CD14-positive monocyte (primary cell): ENCODE measurements around the gene NKD2. TPM values are rescaled to one million over a fixed set of nuclear protein-coding genes. Genes with fewer than 3 reads are reported as not detected.

ENCODE experiments used
- DNase-seq, 3 donors: peaks; one replicate each; pipeline ENCODE4 v3.0.0-alpha.2; 2011 to 2022
- H2AFZ ChIP-seq: 2 replicates; pipeline ENCODE4 v1.6.0; 2012; ENCODE audit warnings: mild to moderate bottlenecking, low read depth, low read length, inconsistent platforms; ENCODE audit not compliant: insufficient read depth, poor library complexity, severe bottlenecking
- H3K27ac ChIP-seq, 2 donors: 1 replicate in 1 of 2; 2 replicates in 1 of 2; pipeline ENCODE4 v1.5.1; 2012 to 2013; ENCODE audit warnings: low read length in 2 of 2, control low read depth in 1 of 2, inconsistent platforms in 1 of 2, low read depth in 1 of 2, mild to moderate bottlenecking in 1 of 2
- H3K27me3 ChIP-seq, 2 donors: one replicate each; pipeline versions ENCODE4 v1.6.0 to v1.6.1; 2011 to 2013; ENCODE audit warnings: low read length in 2 of 2; ENCODE audit not compliant: control insufficient read depth in 2 of 2, insufficient read depth in 2 of 2
- H3K36me3 ChIP-seq, 2 donors: replicated peaks in 1 of 2; 1 replicate in 1 of 2; 2 replicates in 1 of 2; pipeline versions ENCODE4 v1.5.1 to v1.6.1; 2012 to 2013; ENCODE audit warnings: low read length in 2 of 2, control low read depth in 1 of 2, inconsistent platforms in 1 of 2, mild to moderate bottlenecking in 1 of 2; ENCODE audit not compliant: insufficient read depth in 2 of 2, control insufficient read depth in 1 of 2
- H3K4me1 ChIP-seq, 2 donors: 1 replicate in 1 of 2; 2 replicates in 1 of 2; pipeline versions ENCODE4 v1.5.1 to v1.6.1; 2012 to 2013; ENCODE audit warnings: low read length in 2 of 2, control low read depth in 1 of 2, inconsistent platforms in 1 of 2, mild to moderate bottlenecking in 1 of 2, moderate library complexity in 1 of 2; ENCODE audit not compliant: insufficient read depth in 2 of 2, control insufficient read depth in 1 of 2
- H3K4me2 ChIP-seq: replicated peaks from 2 replicates; pipeline ENCODE3; 2012; ENCODE audit warnings: low read length, moderate library complexity, mild to moderate bottlenecking; ENCODE audit not compliant: poor library complexity, severe bottlenecking; ENCODE audit errors: extremely low read depth
- H3K4me3 ChIP-seq, 3 experiments: fragments of 200-600 bp in 1 of 3; sonication (generic) in 1 of 3; replicated peaks in 1 of 3; 1 replicate in 2 of 3; 2 replicates in 1 of 3; pipeline ENCODE4 v1.5.1; 2011 to 2013; ENCODE audit warnings: low read length in 3 of 3, mild to moderate bottlenecking in 3 of 3, control low read depth in 2 of 3, low read depth in 2 of 3, inconsistent platforms in 1 of 3, moderate library complexity in 1 of 3
- H3K79me2 ChIP-seq: 2 replicates; pipeline ENCODE4 v1.6.0; 2012; ENCODE audit warnings: mild to moderate bottlenecking, control low read depth, inconsistent platforms, low read length, moderate library complexity; ENCODE audit not compliant: insufficient read depth
- H3K9ac ChIP-seq: 2 replicates; pipeline ENCODE4 v1.6.0; 2017; ENCODE audit warnings: low read length, mild to moderate bottlenecking; ENCODE audit not compliant: insufficient read depth, poor library complexity, severe bottlenecking
- H3K9me3 ChIP-seq, 2 donors: replicated peaks in 1 of 2; 1 replicate in 1 of 2; 2 replicates in 1 of 2; pipeline versions ENCODE4 v1.5.1 to v1.6.1; 2012 to 2013; ENCODE audit warnings: low read length in 2 of 2, control low read depth in 1 of 2; ENCODE audit not compliant: control insufficient read depth in 1 of 2, insufficient read depth in 1 of 2
- H4K20me1 ChIP-seq: 2 replicates; pipeline ENCODE4 v1.6.0; 2012; ENCODE audit warnings: mild to moderate bottlenecking, low read length, control low read depth, moderate library complexity; ENCODE audit not compliant: insufficient read depth
- H3K27ac Mint-ChIP-seq, 7 donors: one replicate each; pipeline ENCODE4 v1.8.0; 2020; ENCODE audit warnings: mild to moderate bottlenecking in 7 of 7, mixed read lengths in 7 of 7, moderate library complexity in 6 of 7, inconsistent platforms in 2 of 7
- H3K27me3 Mint-ChIP-seq, 3 donors: one replicate each; pipeline ENCODE4 v1.8.0; 2021 to 2022; ENCODE audit warnings: low read depth in 3 of 3, mild to moderate bottlenecking in 3 of 3, mixed read lengths in 3 of 3, moderate library complexity in 3 of 3, inconsistent platforms in 1 of 3
- H3K36me3 Mint-ChIP-seq, 2 donors: one replicate each; pipeline ENCODE4 v1.8.0; 2020; ENCODE audit warnings: mixed read lengths in 2 of 2, inconsistent platforms in 1 of 2, mild to moderate bottlenecking in 1 of 2
- H3K4me1 Mint-ChIP-seq: one replicate; pipeline ENCODE4 v1.8.0; 2020; ENCODE audit warnings: mild to moderate bottlenecking, mixed read lengths
- H3K4me3 Mint-ChIP-seq, 2 donors: one replicate each; pipeline ENCODE4 v1.8.0; 2020; ENCODE audit warnings: mild to moderate bottlenecking in 2 of 2, mixed read lengths in 2 of 2, moderate library complexity in 1 of 2
- H3K9me3 Mint-ChIP-seq, 7 donors: one replicate each; pipeline ENCODE4 v1.8.0; 2020 to 2022; ENCODE audit warnings: mixed read lengths in 7 of 7, mild to moderate bottlenecking in 6 of 7, moderate library complexity in 6 of 7, inconsistent platforms in 2 of 7
- CTCF ChIP-seq: fragments of 200-600 bp; IDR thresholded peaks from one replicate; pipeline ENCODE4 v1.8.0; 2022; ENCODE audit warnings: antibody characterized with exemption, mild to moderate bottlenecking
- WGBS: methylation state at CpG from one replicate; pipeline ENCODE4 v1.1.5; 2013; ENCODE audit warnings: missing lambda C conversion rate; ENCODE audit not compliant: insufficient coverage; 5-methylcytosine and 5-hydroxymethylcytosine counted together
- intact Hi-C, 2 donors: fragments of 100-400 bp; cut with micrococcal nuclease; formaldehyde crosslinking; loops; one replicate each; pipeline versions ENCODE4 v1.15.0 to v1.15.1; 2023
- polyA plus RNA-seq, 3 donors: library from polyadenylated mRNA; depleted of rRNA in 1 of 3; unstranded in 2 of 3; stranded (reverse) in 1 of 3; fragments of 300-500 nt in 2 of 3; fragments of >200 nt in 1 of 3; fragmentation: Illumina TruSeq in 2 of 3; gene quantifications; 1 replicate in 2 of 3; 2 replicates in 1 of 3; pipeline ENCODE4 v1.2.3, GENCODE V29; 2012 to 2021

Gene NKD2
- polyA plus RNA-seq, 3 donors: not detected

DNA sequence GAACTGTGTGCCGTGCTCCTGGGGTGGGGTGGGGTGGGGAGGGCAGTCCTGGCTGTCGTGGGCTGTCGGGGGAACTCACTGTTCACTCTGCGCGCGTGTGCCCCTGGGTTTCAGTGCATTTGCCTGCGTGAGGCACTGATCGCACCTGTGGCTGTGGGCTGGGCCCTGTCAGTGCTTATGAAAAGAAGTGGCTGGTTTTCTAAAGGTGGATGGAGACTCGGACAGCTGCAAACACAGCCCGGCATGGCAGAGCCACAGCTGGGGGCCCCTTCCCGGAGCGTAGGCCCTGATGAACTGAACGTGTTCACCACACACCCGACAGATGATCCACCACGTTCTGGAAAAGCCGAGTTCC lies 42.7 kb downstream of the NKD2 start:
- Mint-ChIP-seq H3K27ac (no peak overlapping the region), H3K4me1 (no peaks in the 10 kb centered on the region), H3K36me3 (peaks cover 34 to 40% of the 10 kb centered on the region in 2 donors), H3K27me3 (peaks cover 0 to 3% (median 1%) of the 10 kb centered on the region in 3 donors), H3K4me3 (no peak overlapping the region), H3K9me3 (peaks cover 2 to 22% (median 5%) of the 10 kb centered on the region in 7 donors)
- intact Hi-C loops: no loop called here
- TF ChIP-seq CTCF: no peak
- H4K20me1 ChIP-seq: peaks cover 13% of the 10 kb centered on the region
- no peak overlapping the region for H3K4me2 ChIP-seq
- no peak overlapping the region for H3K4me3 ChIP-seq
- WGBS: 96% methylated on average over 14 of the region's 16 CpGs
- H3K9ac ChIP-seq: no peak overlapping the region
- H3K27me3 ChIP-seq: no peaks in the 10 kb centered on the region
- no peaks in the 10 kb centered on the region for H3K79me2 ChIP-seq
- no peak overlapping the region for H3K27ac ChIP-seq
- H3K9me3 ChIP-seq: peaks cover 0 to 7% of the 10 kb centered on the region in 2 donors
- peaks cover 25 to 34% of the 10 kb centered on the region in 2 donors for H3K36me3 ChIP-seq
- no peak overlapping the region for H2AFZ ChIP-seq
- no peak for DNase-seq
- no peaks in the 10 kb centered on the region for H3K4me1 ChIP-seq

- H3K4me3 Mint-ChIP-seq: no peak overlapping the region
- no peaks in the 10 kb centered on the region for H3K4me1 Mint-ChIP-seq
- no peak overlapping the region for H3K27ac Mint-ChIP-seq
Observed at GRCh38 chr5:1052076-1052475, 43.5 kb downstream of the NKD2 start.

More at GRCh38 chr5:1052076-1052475, 43.5 kb downstream of the NKD2 start:
- H3K4me3 ChIP-seq: no peak overlapping the region
- no peak overlapping the region for H3K4me2 ChIP-seq
- intact Hi-C loops: no loop called here
- H2AFZ ChIP-seq: no peak overlapping the region
- H3K9ac ChIP-seq: peak overlapping the region; percentile 1
- H3K27ac ChIP-seq: no peak overlapping the region
- no peaks in the 10 kb centered on the region for H3K27me3 ChIP-seq
- no peaks in the 10 kb centered on the region for H3K4me1 ChIP-seq
- H3K9me3 ChIP-seq: peaks cover 0 to 4% of the 10 kb centered on the region in 2 donors
- Mint-ChIP-seq H3K9me3 (peaks cover under 1 to 15% (median 5%) of the 10 kb centered on the region in 7 donors), H3K36me3 (peaks cover 42 to 45% of the 10 kb centered on the region in 2 donors), H3K27me3 (peaks cover 0 to 3% (median 1%) of the 10 kb centered on the region in 3 donors)
- DNase-seq: no peak
- H4K20me1 ChIP-seq: peaks cover 13% of the 10 kb centered on the region
- TF ChIP-seq CTCF: no peak
- H3K79me2 ChIP-seq: no peaks in the 10 kb centered on the region
- H3K36me3 ChIP-seq: peaks cover 25 to 42% of the 10 kb centered on the region in 2 donors
- WGBS: 91% methylated on average over 17 of the region's 17 CpGs
